Endothelial cell of umbilical vein (primary cell): ENCODE data around the gene MMRN2. TPM values are rescaled to one million over a fixed set of nuclear protein-coding genes. Genes with fewer than 3 reads are reported as not detected.

ENCODE experiments used
- BruUV-seq: library from RNA; stranded (reverse); fragments of 400-500 nt; replicated peaks from 2 replicates; lab custom pipeline; 2021; lab: Mats Ljungman, UMichigan
- CTCF ChIA-PET: fragments of 300-600, 350-600 bp; sonication (Branson Sonifier 250); formaldehyde crosslinking; loops from one replicate; lab custom pipeline; 2021; ENCODE audit warnings: antibody characterized with exemption, inconsistent platforms; lab: Charles Lee
- POLR2A ChIA-PET: fragments of 300-600, 350-600 bp; sonication (Branson Sonifier 250); formaldehyde crosslinking; loops from one replicate; lab custom pipeline; 2021; ENCODE audit warnings: antibody characterized with exemption, inconsistent platforms; lab: Charles Lee
- DNase-seq: peaks from one replicate; pipeline ENCODE4 v3.0.0-alpha.2; 2011; ENCODE audit warnings: low read depth, low spot score
- FAIRE-seq: peaks from 2 replicates; lab custom pipeline; 2011; peaks lifted over from hg19 to GRCh38; lab: Jason Lieb, UNC
- H2AFZ ChIP-seq: 2 replicates; pipeline ENCODE4 v1.6.0; 2012; ENCODE audit warnings: low read depth, low read length, control low read depth, inconsistent platforms
- H3K27ac ChIP-seq: 2 replicates; pipeline ENCODE4 v1.5.1; 2011; ENCODE audit warnings: low read depth, mild to moderate bottlenecking, control low read depth, low read length, moderate library complexity; ENCODE audit not compliant: insufficient read depth
- H3K27me3 ChIP-seq, 2 experiments: 2 replicates each; pipeline versions ENCODE4 v1.6.0 to v1.6.1; 2011; ENCODE audit warnings: low read length in 2 of 2, mixed read lengths in 1 of 2; ENCODE audit not compliant: control insufficient read depth in 2 of 2, insufficient read depth in 2 of 2
- H3K36me3 ChIP-seq, 2 experiments: 2 replicates in 1 of 2; 3 replicates in 1 of 2; pipeline ENCODE4 v1.5.1; 2011; ENCODE audit warnings: low read length in 2 of 2, mild to moderate bottlenecking in 1 of 2, moderate library complexity in 1 of 2; ENCODE audit not compliant: control insufficient read depth in 2 of 2, insufficient read depth in 2 of 2; ENCODE audit errors: extremely low read depth in 1 of 2
- H3K4me1 ChIP-seq: 3 replicates; pipeline ENCODE4 v1.5.1; 2011; ENCODE audit warnings: mild to moderate bottlenecking, low read length; ENCODE audit not compliant: control insufficient read depth, insufficient read depth; ENCODE audit errors: extremely low read depth
- H3K4me2 ChIP-seq: 2 replicates; pipeline ENCODE4 v1.6.1; 2011; ENCODE audit warnings: low read length, control low read depth, mixed read lengths; ENCODE audit not compliant: insufficient read depth
- H3K4me3 ChIP-seq, 3 experiments: fragments of 200-600 bp in 1 of 3; sonication (generic), shearing (Covaris generic) in 1 of 3; replicated peaks in 1 of 3; 2 replicates each; pipeline ENCODE4 v1.5.1; 2011 to 2016; ENCODE audit warnings: control low read depth in 3 of 3, low read length in 3 of 3, mild to moderate bottlenecking in 2 of 3, inconsistent platforms in 1 of 3, low read depth in 1 of 3, moderate library complexity in 1 of 3; ENCODE audit not compliant: insufficient read depth in 1 of 3
- H3K79me2 ChIP-seq: 2 replicates; pipeline ENCODE4 v1.6.0; 2012; ENCODE audit warnings: low read length, inconsistent platforms; ENCODE audit not compliant: control insufficient read depth, insufficient read depth
- H3K9ac ChIP-seq: replicated peaks from 2 replicates; pipeline ENCODE3; 2011; ENCODE audit warnings: low read length, control low read depth; ENCODE audit not compliant: insufficient read depth; ENCODE audit errors: extremely low read depth
- H3K9me1 ChIP-seq: replicated peaks from 3 replicates; pipeline ENCODE4 v1.6.0; 2011; ENCODE audit warnings: mild to moderate bottlenecking, low read length; ENCODE audit not compliant: control insufficient read depth, insufficient read depth; ENCODE audit errors: extremely low read depth
- H3K9me3 ChIP-seq: replicated peaks from 2 replicates; pipeline ENCODE4 v1.5.1; 2012; ENCODE audit warnings: low read length, inconsistent platforms; ENCODE audit not compliant: control insufficient read depth, insufficient read depth
- H4K20me1 ChIP-seq: replicated peaks from 2 replicates; pipeline ENCODE3; 2011; ENCODE audit warnings: mild to moderate bottlenecking, low read length; ENCODE audit not compliant: control insufficient read depth, insufficient read depth; ENCODE audit errors: extremely low read depth
- EZH2 ChIP-seq: IDR thresholded peaks from 2 replicates; pipeline ENCODE4 v1.6.1; 2012; ENCODE audit warnings: borderline replicate concordance, low read depth, mild to moderate bottlenecking, moderate library complexity, low read length, inconsistent platforms; ENCODE audit not compliant: severe bottlenecking
- FOS ChIP-seq: IDR thresholded peaks from 2 replicates; pipeline ENCODE4 v1.6.1; 2011; ENCODE audit warnings: mild to moderate bottlenecking, low read length, moderate library complexity, borderline replicate concordance; ENCODE audit not compliant: insufficient read depth
- GATA2 ChIP-seq: IDR thresholded peaks from 2 replicates; pipeline ENCODE4 v1.7.0; 2011; ENCODE audit warnings: low read depth, mild to moderate bottlenecking, moderate library complexity, mixed read lengths, low read length; ENCODE audit not compliant: insufficient read length, insufficient read depth
- JUN ChIP-seq: IDR thresholded peaks from 2 replicates; pipeline ENCODE4 v1.6.1; 2011; ENCODE audit warnings: borderline replicate concordance, low read depth; ENCODE audit not compliant: insufficient read length, insufficient read depth
- MYC ChIP-seq: IDR thresholded peaks from one replicate; pipeline ENCODE4 v1.6.1; 2011; ENCODE audit warnings: mild to moderate bottlenecking, low read depth, low read length
- POLR2A ChIP-seq: IDR thresholded peaks from 2 replicates; pipeline ENCODE4 v1.6.1; 2012; ENCODE audit warnings: low read depth, mild to moderate bottlenecking, control low read depth, low read length
- POLR2AphosphoS5 ChIP-seq: IDR thresholded peaks from 2 replicates; pipeline ENCODE4 v1.6.1; 2012; ENCODE audit warnings: low read depth, mild to moderate bottlenecking, control low read depth, low read length, moderate library complexity; ENCODE audit not compliant: insufficient read depth
- dilution Hi-C: fragments of 300-500 bp; cut with MboI; formaldehyde crosslinking; loops from one replicate; pipeline ENCODE4 v1.15.0; 2019; ENCODE audit warnings: low sequenced_read_pairs; ENCODE audit not compliant: extremely low pct_ligation_motif_present
- intact Hi-C: fragments of 100-400 bp; cut with micrococcal nuclease; formaldehyde crosslinking; loops from one replicate; pipeline ENCODE4 v1.10.0; 2022
- polyA plus RNA-seq, 4 experiments: library from polyadenylated mRNA; depleted of rRNA in 3 of 4; stranded (reverse) in 3 of 4; unstranded in 1 of 4; fragments of >200 nt; gene quantifications; 2 replicates each; pipeline versions ENCODE4 v1.2.1 to v1.2.3, GENCODE V29; 2011 to 2012; ENCODE audit warnings: missing spikeins in 1 of 4
- total RNA-seq: library from RNA; stranded (reverse); gene quantifications from 2 replicates; pipeline ENCODE4 v1.2.3, GENCODE V29; 2021
- TF ChIP-seq, protein P1 (sequence below), 2 donors: IDR thresholded peaks; 1 replicate in 1 of 2; 2 replicates in 1 of 2; pipeline ENCODE4 v1.5.1; 2011; ENCODE audit warnings: low read length in 2 of 2, mild to moderate bottlenecking in 2 of 2, moderate library complexity in 2 of 2, control low read depth in 1 of 2, inconsistent platforms in 1 of 2, low read depth in 1 of 2; ENCODE audit not compliant: insufficient read depth in 1 of 2; ENCODE audit errors: extremely low read depth in 1 of 2
- TF ChIP-seq, protein P2 (sequence below): IDR thresholded peaks from 2 replicates; pipeline ENCODE4 v1.6.1; 2011; ENCODE audit not compliant: insufficient read depth, insufficient read length

MMRN2 gene
- total and polyA plus RNA-seq, 2 donors (not counting 3 experiments of a cell fraction or from before 2014, with no cell fraction given): 154 to 169 TPM

DNA sequence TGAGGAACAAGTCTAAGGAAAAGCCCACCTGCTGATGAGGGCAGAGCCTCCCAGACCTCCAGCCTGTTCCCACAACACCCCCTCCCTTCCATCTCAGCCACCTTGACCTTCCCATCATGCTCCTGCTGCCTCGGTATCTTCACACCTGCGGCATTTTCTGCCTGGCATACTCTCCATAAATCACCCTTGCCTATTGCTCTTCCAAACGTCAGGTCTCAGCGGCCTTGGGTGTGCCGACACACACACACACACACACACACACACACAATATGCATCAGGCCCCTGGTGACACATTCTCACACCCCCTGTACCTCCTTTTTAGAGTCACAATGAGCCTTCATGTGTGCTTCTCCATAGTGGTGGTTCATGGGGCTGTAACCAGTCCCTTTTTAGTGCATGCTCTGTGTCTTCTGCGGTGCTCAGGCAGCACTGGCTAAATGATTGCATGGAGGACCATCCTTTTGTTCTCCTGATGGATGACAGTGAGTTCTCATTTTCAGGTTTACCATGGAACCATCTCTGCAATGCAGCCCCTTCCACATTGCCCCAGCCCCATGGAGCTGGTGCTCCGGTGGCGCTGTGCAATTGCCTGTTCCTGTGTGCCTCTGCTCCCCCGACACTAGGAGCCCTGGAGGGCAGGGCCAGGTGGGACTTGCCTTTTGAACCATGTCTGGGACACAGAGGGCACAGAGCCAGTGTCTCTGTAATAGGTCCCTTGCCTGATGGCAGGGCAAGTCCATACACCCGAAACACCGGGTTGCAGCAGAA is 15.4 kb upstream of the MMRN2 start:
- intact Hi-C loops (loop anchor here (5.0 kb wide), 1 partner anchor 690 kb away; no protein-coding TSS in a partner anchor), dilution Hi-C loops (no loop called here)
- Histone ChIP-seq H3K9ac (no peak overlapping the region), H3K9me1 (no peaks in the 10 kb centered on the region), H3K4me1 (peaks cover 35% of the 10 kb centered on the region), H3K9me3 (no peaks in the 10 kb centered on the region), H3K27ac (no peak overlapping the region), H3K36me3 (no peaks in the 10 kb centered on the region), H2AFZ (no peak overlapping the region), H4K20me1 (no peaks in the 10 kb centered on the region), H3K27me3 (no peaks in the 10 kb centered on the region), H3K4me2 (no peak overlapping the region), H3K79me2 (no peaks in the 10 kb centered on the region), H3K4me3 (no peak overlapping the region)
- FAIRE-seq: no peak
- POLR2A ChIA-PET: no interaction called here
- TF ChIP-seq, protein P1, sequence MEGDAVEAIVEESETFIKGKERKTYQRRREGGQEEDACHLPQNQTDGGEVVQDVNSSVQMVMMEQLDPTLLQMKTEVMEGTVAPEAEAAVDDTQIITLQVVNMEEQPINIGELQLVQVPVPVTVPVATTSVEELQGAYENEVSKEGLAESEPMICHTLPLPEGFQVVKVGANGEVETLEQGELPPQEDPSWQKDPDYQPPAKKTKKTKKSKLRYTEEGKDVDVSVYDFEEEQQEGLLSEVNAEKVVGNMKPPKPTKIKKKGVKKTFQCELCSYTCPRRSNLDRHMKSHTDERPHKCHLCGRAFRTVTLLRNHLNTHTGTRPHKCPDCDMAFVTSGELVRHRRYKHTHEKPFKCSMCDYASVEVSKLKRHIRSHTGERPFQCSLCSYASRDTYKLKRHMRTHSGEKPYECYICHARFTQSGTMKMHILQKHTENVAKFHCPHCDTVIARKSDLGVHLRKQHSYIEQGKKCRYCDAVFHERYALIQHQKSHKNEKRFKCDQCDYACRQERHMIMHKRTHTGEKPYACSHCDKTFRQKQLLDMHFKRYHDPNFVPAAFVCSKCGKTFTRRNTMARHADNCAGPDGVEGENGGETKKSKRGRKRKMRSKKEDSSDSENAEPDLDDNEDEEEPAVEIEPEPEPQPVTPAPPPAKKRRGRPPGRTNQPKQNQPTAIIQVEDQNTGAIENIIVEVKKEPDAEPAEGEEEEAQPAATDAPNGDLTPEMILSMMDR (IDR thresholded peaks at IDR 0.05; ENCODE audit: extremely low read depth in 1 of 2, insufficient read depth in 1 of 2, low read depth in 1 of 2, low read length in 2 of 2): no peak
- no peak for TF ChIP-seq POLR2AphosphoS5
- TF ChIP-seq FOS: no peak
- TF ChIP-seq JUN: no peak
- TF ChIP-seq, protein P2, sequence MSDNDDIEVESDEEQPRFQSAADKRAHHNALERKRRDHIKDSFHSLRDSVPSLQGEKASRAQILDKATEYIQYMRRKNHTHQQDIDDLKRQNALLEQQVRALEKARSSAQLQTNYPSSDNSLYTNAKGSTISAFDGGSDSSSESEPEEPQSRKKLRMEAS: no peak
- TF ChIP-seq POLR2A: no peak
- TF ChIP-seq EZH2: no peak
- no peak for TF ChIP-seq GATA2
- TF ChIP-seq MYC: no peak
- no TSS peak for BruUV-seq
- CTCF ChIA-PET: no interaction called here
- DNase-seq: no peak
